HepG2 (cell line): ENCODE measurements around the gene PPP2R2B. TPM values are rescaled to one million over a fixed set of nuclear protein-coding genes. Genes with fewer than 3 reads are reported as not detected.

Source experiments
- ESRRA ChIP-seq: sonication (generic); formaldehyde crosslinking; IDR thresholded peaks from 2 replicates; pipeline ENCODE4 v1.5.1; 2020; ENCODE audit warnings: mild to moderate bottlenecking, low read depth, missing genetic modification reagents
- HNF4A ChIP-seq: sonication (generic); formaldehyde crosslinking; IDR thresholded peaks from 2 replicates; pipeline ENCODE4 v1.4.0; 2020; ENCODE audit warnings: missing genetic modification reagents
- KIAA2018 ChIP-seq: sonication (generic); formaldehyde crosslinking; IDR thresholded peaks from 2 replicates; pipeline ENCODE4 v1.5.0; 2020; ENCODE audit warnings: mild to moderate bottlenecking, missing genetic modification reagents, borderline replicate concordance
- NPAS2 ChIP-seq: sonication (generic); formaldehyde crosslinking; IDR thresholded peaks from 2 replicates; pipeline ENCODE4 v1.8.0; 2022; ENCODE audit warnings: mild to moderate bottlenecking, missing genetic modification reagents, borderline replicate concordance
- ZBTB33 ChIP-seq: sonication (generic); formaldehyde crosslinking; IDR thresholded peaks from 2 replicates; pipeline ENCODE4 v1.4.0; 2020; ENCODE audit warnings: missing genetic modification reagents
- ZNF430 ChIP-seq: sonication (generic); formaldehyde crosslinking; IDR thresholded peaks from 2 replicates; pipeline ENCODE4 v1.9.0; 2021; ENCODE audit warnings: mild to moderate bottlenecking, missing genetic modification reagents
- ZNF720 ChIP-seq: sonication (generic); formaldehyde crosslinking; IDR thresholded peaks from 2 replicates; pipeline ENCODE4 v1.4.0; 2020; ENCODE audit warnings: missing genetic modification reagents
- ZNF781 ChIP-seq: sonication (generic); formaldehyde crosslinking; IDR thresholded peaks from 2 replicates; pipeline ENCODE4 v1.5.1; 2020; ENCODE audit warnings: borderline replicate concordance, mild to moderate bottlenecking, missing genetic modification reagents; ENCODE audit errors: not compliant biosample characterization
- polyA plus RNA-seq, 8 experiments: library from polyadenylated mRNA; depleted of rRNA in 3 of 8; stranded (reverse) in 7 of 8; unstranded in 1 of 8; fragments of >200 nt; fragmentation: Illumina TruSeq in 4 of 8; extraction: Trizol in 4 of 8; gene quantifications; 2 replicates each; pipeline versions ENCODE4 v1.2.1 to v1.2.3, GENCODE V29; 2011 to 2016; ENCODE audit warnings: low read depth in 4 of 8, missing spikeins in 1 of 8, mixed read lengths in 1 of 8; ENCODE audit not compliant: insufficient read depth in 1 of 8
- total RNA-seq, 5 experiments: library from RNA; depleted of rRNA; stranded (reverse); fragments of >200 nt; fragmentation: Illumina TruSeq; extraction: Trizol; gene quantifications; 2 replicates each; pipeline ENCODE4 v1.2.3, GENCODE V29; 2016; ENCODE audit warnings: low read depth in 1 of 5
- TF ChIP-seq, protein P1 (sequence below), 2 experiments: sonication (generic) in 1 of 2; formaldehyde crosslinking in 1 of 2; IDR thresholded peaks; 2 replicates each; pipeline versions ENCODE4 v1.4.0 to v1.6.1; 2016 to 2020; ENCODE audit warnings: borderline replicate concordance in 1 of 2, low read depth in 1 of 2, mild to moderate bottlenecking in 1 of 2, missing genetic modification reagents in 1 of 2
- TF ChIP-seq, protein P2 (sequence below): sonication (generic); formaldehyde crosslinking; IDR thresholded peaks from 2 replicates; pipeline ENCODE4 v1.4.0; 2020; ENCODE audit warnings: missing genetic modification reagents, borderline replicate concordance

Gene PPP2R2B
- total and polyA plus RNA-seq, 2 of the 13 experiments (the other 11 are each of a cell fraction or from before 2014, with no cell fraction given) = not detected

- TF ChIP-seq, protein P1, sequence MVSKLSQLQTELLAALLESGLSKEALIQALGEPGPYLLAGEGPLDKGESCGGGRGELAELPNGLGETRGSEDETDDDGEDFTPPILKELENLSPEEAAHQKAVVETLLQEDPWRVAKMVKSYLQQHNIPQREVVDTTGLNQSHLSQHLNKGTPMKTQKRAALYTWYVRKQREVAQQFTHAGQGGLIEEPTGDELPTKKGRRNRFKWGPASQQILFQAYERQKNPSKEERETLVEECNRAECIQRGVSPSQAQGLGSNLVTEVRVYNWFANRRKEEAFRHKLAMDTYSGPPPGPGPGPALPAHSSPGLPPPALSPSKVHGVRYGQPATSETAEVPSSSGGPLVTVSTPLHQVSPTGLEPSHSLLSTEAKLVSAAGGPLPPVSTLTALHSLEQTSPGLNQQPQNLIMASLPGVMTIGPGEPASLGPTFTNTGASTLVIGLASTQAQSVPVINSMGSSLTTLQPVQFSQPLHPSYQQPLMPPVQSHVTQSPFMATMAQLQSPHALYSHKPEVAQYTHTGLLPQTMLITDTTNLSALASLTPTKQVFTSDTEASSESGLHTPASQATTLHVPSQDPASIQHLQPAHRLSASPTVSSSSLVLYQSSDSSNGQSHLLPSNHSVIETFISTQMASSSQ (IDR thresholded peaks at IDR 0.05; ENCODE audit: low read depth) = peak; percentile 72
- TF ChIP-seq, protein P1 (CRISPR knock-in tag; IDR thresholded peaks at IDR 0.05; ENCODE audit: borderline replicate concordance) = no peak; the same call in 1 of the 2 replicates
- no peak for TF ChIP-seq ZNF720
- no peak for TF ChIP-seq ZBTB33 (CRISPR knock-in tag)
- no peak for TF ChIP-seq KIAA2018 (CRISPR knock-in tag)
- TF ChIP-seq, protein P2, sequence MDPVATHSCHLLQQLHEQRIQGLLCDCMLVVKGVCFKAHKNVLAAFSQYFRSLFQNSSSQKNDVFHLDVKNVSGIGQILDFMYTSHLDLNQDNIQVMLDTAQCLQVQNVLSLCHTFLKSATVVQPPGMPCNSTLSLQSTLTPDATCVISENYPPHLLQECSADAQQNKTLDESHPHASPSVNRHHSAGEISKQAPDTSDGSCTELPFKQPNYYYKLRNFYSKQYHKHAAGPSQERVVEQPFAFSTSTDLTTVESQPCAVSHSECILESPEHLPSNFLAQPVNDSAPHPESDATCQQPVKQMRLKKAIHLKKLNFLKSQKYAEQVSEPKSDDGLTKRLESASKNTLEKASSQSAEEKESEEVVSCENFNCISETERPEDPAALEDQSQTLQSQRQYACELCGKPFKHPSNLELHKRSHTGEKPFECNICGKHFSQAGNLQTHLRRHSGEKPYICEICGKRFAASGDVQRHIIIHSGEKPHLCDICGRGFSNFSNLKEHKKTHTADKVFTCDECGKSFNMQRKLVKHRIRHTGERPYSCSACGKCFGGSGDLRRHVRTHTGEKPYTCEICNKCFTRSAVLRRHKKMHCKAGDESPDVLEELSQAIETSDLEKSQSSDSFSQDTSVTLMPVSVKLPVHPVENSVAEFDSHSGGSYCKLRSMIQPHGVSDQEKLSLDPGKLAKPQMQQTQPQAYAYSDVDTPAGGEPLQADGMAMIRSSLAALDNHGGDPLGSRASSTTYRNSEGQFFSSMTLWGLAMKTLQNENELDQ (CRISPR knock-in tag) = no peak
- TF ChIP-seq ESRRA = no peak
- TF ChIP-seq HNF4A (CRISPR knock-in tag) = peak; percentile 46; the same call in 1 of the 2 replicates
- no peak for TF ChIP-seq NPAS2 (CRISPR knock-in tag)
- TF ChIP-seq ZNF781 (CRISPR knock-in tag) = no peak
- no peak for TF ChIP-seq ZNF430
Observed at GRCh38 chr5:146848133-146848532, 30.4 kb downstream of the PPP2R2B start (continued).
